Measurements from ENCODE around the gene MAPKAPK2. TPM values are rescaled to one million over a fixed set of nuclear protein-coding genes. Genes with fewer than 3 reads are reported as not detected.

The MAPKAPK2 gene
- total RNA-seq, 2 experiments from 2014 or later: 14.5 to 39.9 TPM

GRCh38 chr1:206655471-206655882 lies 29.2 kb upstream of the MAPKAPK2 start:
- no peaks in the 10 kb centered on the region for H3K9me2 ChIP-seq (ENCODE audit: insufficient read depth, low read length)
- intact Hi-C loops (cut with micrococcal nuclease; ENCODE audit: unreplicated experiment): no loop called here
- no peaks in the 10 kb centered on the region for H3K9me3 ChIP-seq (ENCODE audit: low read length)
- no peak overlapping the region for H2AFZ ChIP-seq (ENCODE audit: low read length)
- H3K4me1 ChIP-seq (ENCODE audit: insufficient read depth, low read length, poor library complexity, severe bottlenecking): peaks cover 15% of the 10 kb centered on the region
- H3K4me3 ChIP-seq (ENCODE audit: low read depth, low read length, poor library complexity, severe bottlenecking): no peak overlapping the region
- no peak overlapping the region for H3K27ac ChIP-seq (ENCODE audit: low read depth, low read length, poor library complexity, severe bottlenecking)
- H3K4me2 ChIP-seq (ENCODE audit: low read length): no peak overlapping the region
- no TSS peak for BruUV-seq (replicated peaks)
- peaks cover 11% of the 10 kb centered on the region for H3K36me3 ChIP-seq (ENCODE audit: insufficient read depth, low read length)
- DNase-seq (ENCODE audit: low spot score): no peak
- no peaks in the 10 kb centered on the region for H4K20me1 ChIP-seq (ENCODE audit: insufficient read depth, low read length)
- ChIA-PET POLR2A (interaction anchor here (0.5 to 2.4 kb wide), 6 partner anchors 8 to 829 kb away, joined by 3 to 8 read pairs (median 4); no protein-coding TSS in a partner anchor), CTCF (ENCODE audit: unreplicated experiment) (no interaction called here)
- no peaks in the 10 kb centered on the region for H3K79me2 ChIP-seq (ENCODE audit: insufficient read depth, low read depth, low read length)
- TF ChIP-seq EZH2phosphoT487 (IDR thresholded peaks at IDR 0.05; ENCODE audit: borderline replicate concordance, low read depth, low read length) (no peak), CTCF (conservative IDR thresholded peaks at IDR 0.05; ENCODE audit: low read length) (no peak)

- TF ChIP-seq EZH2phosphoT487 (IDR thresholded peaks at IDR 0.05; ENCODE audit: borderline replicate concordance, low read depth, low read length) (no peak), CTCF (conservative IDR thresholded peaks at IDR 0.05; ENCODE audit: low read length) (no peak)
- intact Hi-C loops (cut with micrococcal nuclease; ENCODE audit: unreplicated experiment): no loop called here
- H3K4me2 ChIP-seq (ENCODE audit: low read length): no peak overlapping the region
- BruUV-seq (replicated peaks): no TSS peak
- peaks cover 2% of the 10 kb centered on the region; the same call in 1 of the 2 replicates for H3K36me3 ChIP-seq (ENCODE audit: insufficient read depth, low read length)
- H3K79me2 ChIP-seq (ENCODE audit: insufficient read depth, low read depth, low read length): no peaks in the 10 kb centered on the region
- ChIA-PET POLR2A (interaction anchor here (2.0 to 2.7 kb wide), 3 partner anchors 11 to 22 kb away, joined by 7 to 14 read pairs (median 8); partner anchors contain the start of gene DYRK3), CTCF (ENCODE audit: unreplicated experiment) (no interaction called here)
- H2AFZ ChIP-seq (ENCODE audit: low read length): no peak overlapping the region
- no peak overlapping the region for H3K4me3 ChIP-seq (ENCODE audit: low read depth, low read length, poor library complexity, severe bottlenecking)
- no peaks in the 10 kb centered on the region for H3K9me2 ChIP-seq (ENCODE audit: insufficient read depth, low read length)
- no peaks in the 10 kb centered on the region for H4K20me1 ChIP-seq (ENCODE audit: insufficient read depth, low read length)
- H3K9me3 ChIP-seq (ENCODE audit: low read length): no peaks in the 10 kb centered on the region
- DNase-seq (ENCODE audit: low spot score): no peak
- H3K27ac ChIP-seq (ENCODE audit: low read depth, low read length, poor library complexity, severe bottlenecking): no peak overlapping the region
- peaks cover 15% of the 10 kb centered on the region for H3K4me1 ChIP-seq (ENCODE audit: insufficient read depth, low read length, poor library complexity, severe bottlenecking)
These were observed 27.8 kb upstream of the MAPKAPK2 start for GRCh38 chr1:206656936-206657335.

- Histone ChIP-seq H3K79me2 (ENCODE audit: insufficient read depth, low read depth, low read length) (no peaks in the 10 kb centered on the region), H3K4me1 (ENCODE audit: insufficient read depth, low read length, poor library complexity, severe bottlenecking) (peaks cover 15% of the 10 kb centered on the region), H3K4me2 (ENCODE audit: low read length) (peak overlapping the region; percentile 62), H3K4me3 (ENCODE audit: low read depth, low read length, poor library complexity, severe bottlenecking) (peak overlapping the region; percentile 44), H3K9me3 (ENCODE audit: low read length) (no peaks in the 10 kb centered on the region), H2AFZ (ENCODE audit: low read length) (peak overlapping the region; percentile 46), H3K9me2 (ENCODE audit: insufficient read depth, low read length) (no peaks in the 10 kb centered on the region), H3K36me3 (ENCODE audit: insufficient read depth, low read length) (no peaks in the 10 kb centered on the region), H3K27ac (ENCODE audit: low read depth, low read length, poor library complexity, severe bottlenecking) (peak overlapping the region; percentile 22), H4K20me1 (ENCODE audit: insufficient read depth, low read length) (no peaks in the 10 kb centered on the region)
- intact Hi-C loops (cut with micrococcal nuclease; ENCODE audit: unreplicated experiment): no loop called here
- no TSS peak for BruUV-seq (replicated peaks)
- TF ChIP-seq EZH2phosphoT487 (IDR thresholded peaks at IDR 0.05; ENCODE audit: borderline replicate concordance, low read depth, low read length): no peak
- no peak for TF ChIP-seq CTCF (conservative IDR thresholded peaks at IDR 0.05; ENCODE audit: low read length)
- DNase-seq (ENCODE audit: low spot score): no peak
- CTCF ChIA-PET (ENCODE audit: unreplicated experiment): interaction anchor here (0.6 to 1.8 kb wide), 6 partner anchors 10 to 29 kb away, joined by 3 to 8 read pairs (median 4); no protein-coding TSS in a partner anchor
- POLR2A ChIA-PET: interaction anchor here (0.6 to 2.7 kb wide), 9 partner anchors 9 to 1132 kb away, joined by 3 to 14 read pairs (median 5); partner anchors contain the start of genes DYRK3, IKBKE and MAPKAPK2
These were observed 27.0 kb upstream of the MAPKAPK2 start for GRCh38 chr1:206657751-206658150.

Measured in OCI-LY7 (cell line).